ENCODE data around the gene ZNF860. TPM values are rescaled to one million over a fixed set of nuclear protein-coding genes. Genes with fewer than 3 reads are reported as not detected.

ZNF860 gene
- total RNA-seq, 1 experiment from 2014 or later: 5.9 TPM

- H3K36me3 ChIP-seq (ENCODE audit: control insufficient read depth, insufficient read depth, low read length): no peaks in the 10 kb centered on the region
- H3K27me3 ChIP-seq (replicated peaks; ENCODE audit: control insufficient read depth, insufficient read depth, low read length): no peaks in the 10 kb centered on the region
- POLR2A ChIA-PET: no interaction called here
- H3K4me3 ChIP-seq (ENCODE audit: low read depth, low read length): no peak overlapping the region
- no peak for DNase-seq
- H3K9me3 ChIP-seq: peaks cover 3% of the 10 kb centered on the region; the same call in 1 of the 2 replicates
- Mint-ChIP-seq H3K9me3 (ENCODE audit: unreplicated experiment) (peaks cover 10% of the 10 kb centered on the region), H3K27me3 (ENCODE audit: insufficient read depth, unreplicated experiment) (no peaks in the 10 kb centered on the region), H3K27ac (ENCODE audit: unreplicated experiment) (no peak overlapping the region), H3K4me3 (ENCODE audit: unreplicated experiment) (no peak overlapping the region), H3K4me1 (ENCODE audit: low read depth, unreplicated experiment) (no peaks in the 10 kb centered on the region), H3K36me3 (ENCODE audit: insufficient read depth, unreplicated experiment) (no peaks in the 10 kb centered on the region)
- BruUV-seq (replicated peaks): no TSS peak
- peaks cover 8% of the 10 kb centered on the region for H3K4me1 ChIP-seq
- intact Hi-C loops (cut with micrococcal nuclease; ENCODE audit: unreplicated experiment): no loop called here
- CTCF ChIA-PET: no interaction called here
- TF ChIP-seq CTCF (IDR thresholded peaks at IDR 0.05; ENCODE audit: insufficient read depth in 1 of 2, low read depth in 1 of 2, low read length in 1 of 2, severe bottlenecking in 1 of 2, unreplicated experiment in 1 of 2): no peak
These were observed 14.6 kb downstream of the ZNF860 start for GRCh38 chr3:31996195-31996594.

- DNase-seq: no peak
- H3K27me3 Mint-ChIP-seq (ENCODE audit: insufficient read depth, unreplicated experiment): no peaks in the 10 kb centered on the region
- intact Hi-C loops (cut with micrococcal nuclease; ENCODE audit: unreplicated experiment): no loop called here
- BruUV-seq (replicated peaks): no TSS peak
- CTCF ChIA-PET: no interaction called here
- H3K27ac Mint-ChIP-seq (ENCODE audit: unreplicated experiment): no peak overlapping the region
- TF ChIP-seq CTCF (IDR thresholded peaks at IDR 0.05; ENCODE audit: insufficient read depth in 1 of 2, low read depth in 1 of 2, low read length in 1 of 2, severe bottlenecking in 1 of 2, unreplicated experiment in 1 of 2): no peak
- H3K4me1 Mint-ChIP-seq (ENCODE audit: low read depth, unreplicated experiment): no peaks in the 10 kb centered on the region
- H3K4me1 ChIP-seq: peaks cover 8% of the 10 kb centered on the region
- no peaks in the 10 kb centered on the region for H3K36me3 ChIP-seq (ENCODE audit: control insufficient read depth, insufficient read depth, low read length)
- peaks cover 10% of the 10 kb centered on the region for H3K9me3 Mint-ChIP-seq (ENCODE audit: unreplicated experiment)
- H3K4me3 Mint-ChIP-seq (ENCODE audit: unreplicated experiment): no peak overlapping the region
- POLR2A ChIA-PET: no interaction called here
- no peak overlapping the region for H3K4me3 ChIP-seq (ENCODE audit: low read depth, low read length)
- H3K27me3 ChIP-seq (replicated peaks; ENCODE audit: control insufficient read depth, insufficient read depth, low read length): no peaks in the 10 kb centered on the region
- H3K36me3 Mint-ChIP-seq (ENCODE audit: insufficient read depth, unreplicated experiment): no peaks in the 10 kb centered on the region
- H3K9me3 ChIP-seq: no peaks in the 10 kb centered on the region
These were observed 15.9 kb downstream of the ZNF860 start for GRCh38 chr3:31997500-31997899.

- Histone ChIP-seq H3K4me3 (ENCODE audit: low read depth, low read length) (no peak overlapping the region), H3K27me3 (replicated peaks; ENCODE audit: control insufficient read depth, insufficient read depth, low read length) (no peaks in the 10 kb centered on the region), H3K9me3 (no peaks in the 10 kb centered on the region), H3K36me3 (ENCODE audit: control insufficient read depth, insufficient read depth, low read length) (no peaks in the 10 kb centered on the region), H3K4me1 (peaks cover 21% of the 10 kb centered on the region)
- no TSS peak for BruUV-seq (replicated peaks)
- intact Hi-C loops (cut with micrococcal nuclease; ENCODE audit: unreplicated experiment): no loop called here
- Mint-ChIP-seq H3K27me3 (ENCODE audit: insufficient read depth, unreplicated experiment) (no peaks in the 10 kb centered on the region), H3K9me3 (ENCODE audit: unreplicated experiment) (no peaks in the 10 kb centered on the region), H3K4me3 (ENCODE audit: unreplicated experiment) (no peak overlapping the region), H3K4me1 (ENCODE audit: low read depth, unreplicated experiment) (peaks cover 18% of the 10 kb centered on the region), H3K27ac (ENCODE audit: unreplicated experiment) (no peak overlapping the region), H3K36me3 (ENCODE audit: insufficient read depth, unreplicated experiment) (no peaks in the 10 kb centered on the region)
- no peak for DNase-seq
- TF ChIP-seq CTCF (IDR thresholded peaks at IDR 0.05; ENCODE audit: insufficient read depth in 1 of 2, low read depth in 1 of 2, low read length in 1 of 2, severe bottlenecking in 1 of 2, unreplicated experiment in 1 of 2): no peak
- CTCF ChIA-PET: no interaction called here
- POLR2A ChIA-PET: no interaction called here
These were observed 18.4 kb downstream of the ZNF860 start for GRCh38 chr3:31999907-32000439.
